ENCODE measurements around the gene SLC22A23. TPM values are rescaled to one million over a fixed set of nuclear protein-coding genes. Genes with fewer than 3 reads are reported as not detected.

Gene SLC22A23
- total RNA-seq, 1 donor: 9.0 TPM

DNA sequence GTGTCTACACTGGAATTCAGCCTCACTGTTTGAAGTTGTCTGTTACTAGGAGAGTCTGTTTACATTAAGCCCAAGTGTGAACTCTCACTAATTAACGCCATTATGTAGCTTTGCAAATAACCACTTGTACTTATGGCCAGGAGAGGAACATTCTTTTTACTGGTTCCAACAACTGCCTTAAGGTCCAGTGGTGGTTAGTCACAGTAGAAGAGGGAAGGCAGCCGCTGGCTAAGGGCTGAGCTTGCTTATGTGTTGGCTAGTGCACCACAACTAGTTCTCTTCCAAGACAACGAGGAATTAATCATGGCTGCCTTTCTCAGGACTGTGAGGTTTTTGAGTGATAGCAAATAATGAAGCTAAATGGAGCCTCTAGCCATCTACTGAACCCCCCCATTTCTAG, 14.9 kb upstream of the SLC22A23 start:
- TF ChIP-seq, protein P1, sequence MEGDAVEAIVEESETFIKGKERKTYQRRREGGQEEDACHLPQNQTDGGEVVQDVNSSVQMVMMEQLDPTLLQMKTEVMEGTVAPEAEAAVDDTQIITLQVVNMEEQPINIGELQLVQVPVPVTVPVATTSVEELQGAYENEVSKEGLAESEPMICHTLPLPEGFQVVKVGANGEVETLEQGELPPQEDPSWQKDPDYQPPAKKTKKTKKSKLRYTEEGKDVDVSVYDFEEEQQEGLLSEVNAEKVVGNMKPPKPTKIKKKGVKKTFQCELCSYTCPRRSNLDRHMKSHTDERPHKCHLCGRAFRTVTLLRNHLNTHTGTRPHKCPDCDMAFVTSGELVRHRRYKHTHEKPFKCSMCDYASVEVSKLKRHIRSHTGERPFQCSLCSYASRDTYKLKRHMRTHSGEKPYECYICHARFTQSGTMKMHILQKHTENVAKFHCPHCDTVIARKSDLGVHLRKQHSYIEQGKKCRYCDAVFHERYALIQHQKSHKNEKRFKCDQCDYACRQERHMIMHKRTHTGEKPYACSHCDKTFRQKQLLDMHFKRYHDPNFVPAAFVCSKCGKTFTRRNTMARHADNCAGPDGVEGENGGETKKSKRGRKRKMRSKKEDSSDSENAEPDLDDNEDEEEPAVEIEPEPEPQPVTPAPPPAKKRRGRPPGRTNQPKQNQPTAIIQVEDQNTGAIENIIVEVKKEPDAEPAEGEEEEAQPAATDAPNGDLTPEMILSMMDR (IDR thresholded peaks at IDR 0.05; ENCODE audit: insufficient read depth, low read length): no peak
- no peak overlapping the region for H3K4me3 ChIP-seq (ENCODE audit: low read depth, low read length)
- DNase-seq (ENCODE audit: low read depth): peak; percentile 70

DNA sequence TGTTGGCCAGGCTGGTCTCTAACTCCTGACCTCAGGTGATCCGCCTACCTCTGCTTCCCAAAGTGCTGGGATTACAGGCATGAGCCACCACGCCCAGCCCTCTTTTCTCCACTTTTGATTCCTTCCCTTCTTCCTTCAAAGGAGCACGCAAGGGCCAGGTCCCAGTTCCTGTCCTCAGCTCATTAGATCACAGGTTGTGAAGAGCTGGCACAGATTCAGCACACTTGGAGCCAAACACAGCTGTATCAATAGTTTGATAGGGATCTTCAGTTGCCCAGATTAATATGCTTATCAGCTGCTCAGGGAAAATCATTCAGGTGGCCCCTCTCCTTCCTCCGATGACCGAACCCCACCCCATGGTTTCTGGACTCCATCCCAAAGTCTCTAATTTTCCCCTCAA, 14.4 kb upstream of the SLC22A23 start:
- H3K4me3 ChIP-seq (ENCODE audit: low read depth, low read length): no peak overlapping the region
- DNase-seq (ENCODE audit: low read depth): no peak
- TF ChIP-seq, protein P1 (IDR thresholded peaks at IDR 0.05; ENCODE audit: insufficient read depth, low read length): no peak

DNA sequence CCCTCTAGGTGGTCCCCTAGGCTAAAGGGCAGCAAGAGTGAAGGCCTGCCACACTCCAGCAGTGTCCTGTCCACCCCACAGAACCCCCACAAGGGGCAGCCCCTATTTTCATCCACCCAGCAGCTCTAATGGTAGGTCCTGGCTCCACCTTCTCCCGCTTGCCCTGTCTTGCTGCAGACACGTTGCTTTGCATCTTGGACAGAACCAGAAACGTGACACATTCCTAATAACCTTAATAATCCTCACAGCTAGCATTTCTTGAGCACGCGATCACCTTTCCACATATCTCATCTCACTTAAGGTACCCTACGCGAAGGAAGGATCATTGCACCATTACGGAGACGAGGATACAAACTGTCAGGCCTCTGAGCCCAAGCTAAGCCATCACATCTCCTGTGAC, 11.7 kb upstream of the SLC22A23 start:
- DNase-seq (ENCODE audit: low read depth): no peak
- TF ChIP-seq, protein P1 (IDR thresholded peaks at IDR 0.05; ENCODE audit: insufficient read depth, low read length): no peak
- no peak overlapping the region for H3K4me3 ChIP-seq (ENCODE audit: low read depth, low read length)

DNA sequence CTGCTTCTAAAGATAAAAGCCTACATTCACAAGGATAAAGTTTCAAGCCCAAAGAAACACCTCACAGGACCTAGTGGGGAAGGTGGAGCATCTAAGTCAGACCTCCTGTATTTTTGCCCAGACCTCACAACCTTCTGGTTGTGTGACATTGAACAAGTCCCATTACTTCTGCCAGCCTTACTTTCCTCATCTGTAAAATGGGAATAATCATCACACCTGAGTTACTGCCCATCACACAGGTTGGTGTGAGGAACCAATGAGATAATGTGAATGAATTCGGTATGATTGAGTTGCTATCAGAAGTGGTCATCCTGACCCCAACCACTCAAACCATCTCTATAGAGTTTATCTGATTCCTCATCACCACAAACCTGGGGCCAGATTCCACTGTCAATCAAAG, 11.1 kb upstream of the SLC22A23 start:
- H3K4me3 ChIP-seq (ENCODE audit: low read depth, low read length): no peak overlapping the region
- TF ChIP-seq, protein P1 (IDR thresholded peaks at IDR 0.05; ENCODE audit: insufficient read depth, low read length): no peak
- DNase-seq (ENCODE audit: low read depth): no peak

DNA sequence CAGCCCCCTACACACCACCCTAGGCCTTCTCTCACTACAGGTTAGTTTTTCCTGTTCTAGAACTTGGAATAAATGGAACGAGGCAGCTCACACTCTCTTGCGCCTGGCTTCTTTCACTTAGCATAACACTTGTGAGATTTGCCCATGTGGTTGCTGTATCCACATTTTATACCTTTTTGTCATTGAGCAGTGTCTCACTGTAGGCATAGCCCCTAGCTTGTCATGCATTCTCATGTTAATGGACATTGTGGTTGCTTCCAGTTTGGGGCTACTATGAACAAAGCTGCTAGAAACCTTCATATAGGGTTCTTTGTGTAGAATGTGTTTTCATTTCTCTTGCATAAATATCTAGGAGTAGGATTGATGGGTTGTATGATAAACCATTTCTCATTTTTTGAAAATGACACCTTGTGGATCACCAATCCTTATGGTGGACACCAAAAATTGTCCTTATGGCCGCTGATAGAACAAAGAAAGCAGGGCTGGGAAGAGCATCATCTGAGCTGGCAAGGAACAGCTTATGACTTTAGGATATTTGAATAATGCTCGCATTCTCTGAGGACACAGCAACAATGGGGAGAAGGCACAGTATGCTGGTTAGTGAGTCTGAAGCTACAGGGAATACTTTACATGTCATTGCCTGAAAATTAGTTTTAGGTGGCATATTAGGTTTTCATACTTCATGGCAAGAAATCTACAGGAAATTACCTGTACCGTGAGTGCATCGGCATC, 9.8 kb upstream of the SLC22A23 start:
- TF ChIP-seq, protein P1 (IDR thresholded peaks at IDR 0.05; ENCODE audit: insufficient read depth, low read length): no peak

DNA sequence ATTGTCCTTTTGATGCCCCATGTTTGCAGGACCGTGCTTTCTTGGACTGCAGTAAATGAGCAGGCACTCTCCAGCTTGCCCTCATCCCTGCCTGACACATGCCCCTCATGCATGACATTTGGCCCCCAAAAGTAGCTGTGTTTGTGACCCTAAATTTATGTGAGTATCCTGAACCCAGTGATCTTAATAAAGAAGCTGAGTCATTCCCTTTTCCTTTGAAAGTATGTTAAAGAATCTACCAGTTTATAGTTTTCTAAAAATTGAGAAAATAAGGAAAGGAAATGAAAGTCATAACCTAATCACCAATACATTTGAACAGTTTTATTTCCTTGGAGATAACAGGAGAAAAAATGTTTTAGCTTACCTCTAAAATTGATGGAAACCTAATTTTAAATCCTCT, 3.4 kb upstream of the SLC22A23 start:
- TF ChIP-seq, protein P1 (IDR thresholded peaks at IDR 0.05; ENCODE audit: insufficient read depth, low read length): no peak
- DNase-seq (ENCODE audit: low read depth): no peak
- H3K4me3 ChIP-seq (ENCODE audit: low read depth, low read length): no peak overlapping the region

More for the DNA sequence above, 9.8 kb upstream of the SLC22A23 start:
- no peak overlapping the region for H3K4me3 ChIP-seq (ENCODE audit: low read depth, low read length)
- no peak for DNase-seq (ENCODE audit: low read depth)

All from fibroblast of the aortic adventitia (primary cell).